Stimulated activated CD8-positive, alpha-beta memory T cell treated with anti-CD3 and anti-CD28 coated beads, Interleukin-4, amount 100 ng/mL, for 1 hour (primary cell): ENCODE measurements around the gene ESRRG.

Experiments used
- DNase-seq, 2 donors: peaks; one replicate each; pipeline ENCODE4 v3.0.0-alpha.2; 2020; ENCODE audit warnings: low read depth in 2 of 2, low spot score in 1 of 2

The ESRRG gene

DNA sequence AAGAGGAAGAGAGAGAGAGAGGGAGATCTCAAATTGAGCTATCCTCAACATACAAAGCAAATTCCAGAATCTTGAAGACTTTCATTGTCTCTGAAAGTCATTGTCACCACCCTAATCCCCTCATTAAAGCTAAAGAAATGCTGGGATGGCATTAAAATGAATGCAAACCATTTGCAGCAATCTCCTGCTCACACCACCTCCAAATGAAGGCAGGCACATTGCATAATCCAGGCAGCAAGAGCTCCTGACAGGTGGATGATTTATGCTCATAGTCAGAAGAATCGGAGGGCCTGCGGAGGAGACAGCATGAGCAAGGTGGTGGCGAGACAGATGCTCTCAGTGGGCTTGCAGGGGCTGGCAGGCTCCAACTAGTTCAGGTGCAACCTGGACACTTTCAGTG, 90.2 kb downstream of the ESRRG start:
- DNase-seq: no peak

DNA sequence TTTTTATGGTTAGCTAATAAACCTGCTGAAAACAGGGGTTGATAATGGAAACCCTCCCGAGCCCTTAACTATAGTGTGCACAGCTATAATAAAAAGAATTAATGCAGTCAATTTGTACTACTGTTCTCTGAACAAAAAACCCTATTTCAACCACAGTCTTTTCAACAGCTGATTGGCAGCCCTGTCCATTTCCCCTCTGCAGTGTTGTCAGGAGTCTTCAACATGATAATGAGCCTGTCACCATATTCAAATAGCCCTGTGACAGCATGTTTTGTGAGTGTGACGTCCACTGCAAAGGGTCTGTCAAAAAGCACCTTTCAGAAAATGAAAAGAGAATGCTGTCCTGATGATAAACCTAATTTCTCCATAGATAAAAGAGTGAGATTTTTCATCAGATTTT, 92.7 kb downstream of the ESRRG start:
- DNase-seq: no peak

DNA sequence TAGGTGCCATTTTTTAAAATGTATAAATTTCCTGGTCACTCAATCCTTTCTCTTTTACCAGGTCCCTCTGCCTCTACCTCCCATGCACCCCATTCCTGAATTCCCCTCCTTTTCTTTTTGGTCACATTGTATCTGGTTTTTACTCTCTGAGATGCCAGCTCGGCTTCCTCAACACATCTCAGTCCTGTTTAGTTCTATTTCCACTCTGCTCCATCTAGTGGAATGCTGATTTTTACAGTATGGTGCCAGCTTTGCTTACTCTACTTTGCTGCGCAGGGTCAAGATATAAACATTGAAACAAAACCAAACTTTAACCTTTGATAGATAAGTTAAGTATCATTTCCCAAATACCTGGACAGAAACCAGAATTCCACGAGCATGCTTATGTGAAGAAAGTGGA, 96.0 kb downstream of the ESRRG start:
- DNase-seq: no peak

DNA sequence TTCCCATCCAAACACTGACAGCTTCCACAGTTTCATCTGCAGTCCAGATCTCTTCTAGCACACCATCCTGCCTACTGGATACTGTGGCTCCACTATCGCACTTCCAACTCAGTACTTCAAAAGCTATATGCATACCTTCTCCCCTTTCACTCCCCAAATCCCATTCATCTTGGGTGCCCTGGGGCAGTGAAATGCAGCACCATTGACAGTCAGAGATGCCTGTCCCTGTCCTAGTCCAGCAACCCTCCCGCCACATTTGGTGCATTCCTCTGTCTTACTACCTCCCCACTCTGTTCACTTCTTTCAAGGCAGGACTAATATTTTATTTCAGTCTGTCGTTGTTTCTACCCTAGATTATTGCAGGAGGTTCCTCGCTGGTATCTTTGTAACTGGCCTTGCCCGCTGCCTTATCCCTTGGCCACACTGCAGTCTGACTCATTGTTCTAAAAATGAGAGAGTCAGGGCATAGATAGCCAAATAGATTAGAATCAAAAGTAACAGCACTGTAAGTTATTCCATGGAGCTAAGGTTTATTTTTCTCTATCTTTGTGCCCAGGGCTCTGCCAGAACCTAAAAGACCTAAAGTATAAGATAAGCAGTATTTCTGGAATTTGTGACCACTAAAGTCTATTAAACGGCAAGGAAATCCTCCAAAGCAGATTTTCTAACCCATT, 96.7 kb downstream of the ESRRG start:
- no peak for DNase-seq

DNA sequence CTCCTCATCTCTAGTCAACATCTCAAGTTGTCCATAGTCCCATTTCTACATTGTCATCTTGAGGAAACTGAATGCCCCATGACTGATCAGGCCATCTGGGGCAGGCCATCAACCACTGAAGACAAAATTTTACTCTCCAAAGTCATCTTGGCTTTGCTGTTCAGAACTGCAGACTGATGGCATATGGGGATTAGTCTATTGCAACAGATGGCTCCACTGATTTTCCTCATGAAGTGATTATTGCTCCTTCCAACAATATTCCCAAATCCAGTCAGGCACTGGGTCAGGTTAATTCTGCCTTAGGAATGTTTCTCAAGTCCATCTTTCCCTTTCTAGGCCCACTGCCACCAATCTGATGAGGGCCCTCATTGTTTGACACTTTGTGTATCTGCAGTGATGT, 101.7 kb downstream of the ESRRG start:
- DNase-seq: no peak

DNA sequence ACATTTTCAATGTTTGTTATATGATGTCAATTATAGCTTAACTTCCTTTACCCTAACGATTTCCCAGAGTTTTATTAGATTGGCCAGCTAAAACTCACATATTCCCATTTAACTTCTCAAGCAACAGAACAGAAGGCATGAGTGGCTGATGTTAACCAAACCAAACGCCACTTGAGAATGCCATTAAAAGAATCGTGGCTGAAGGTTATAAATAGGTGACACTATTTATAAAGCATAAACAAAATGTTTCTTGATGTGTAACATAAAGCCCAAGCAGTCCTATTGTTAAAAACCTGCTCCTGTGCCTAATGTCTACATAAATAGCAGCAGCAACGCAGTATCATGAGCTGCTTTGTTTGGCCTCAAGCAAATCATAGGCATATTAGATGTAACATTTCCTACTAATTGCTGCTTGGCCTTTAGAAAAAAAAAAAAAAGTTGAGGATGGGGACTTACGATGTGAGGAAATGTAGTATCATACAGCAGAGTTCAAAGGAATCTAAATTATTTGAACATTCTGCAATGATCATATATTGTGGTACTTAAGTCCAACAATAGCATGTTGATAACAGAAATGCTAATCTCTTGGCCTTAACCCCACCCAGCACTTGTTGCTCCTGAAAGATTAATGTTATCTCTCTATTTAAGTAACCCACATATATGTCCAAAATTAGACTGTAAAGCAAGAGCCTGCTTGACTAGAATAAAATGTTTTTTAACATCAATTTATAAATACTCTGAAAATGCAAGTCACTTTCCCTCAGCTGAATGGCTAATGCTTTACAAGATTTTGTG, 106.0 kb downstream of the ESRRG start:
- no peak for DNase-seq

DNA sequence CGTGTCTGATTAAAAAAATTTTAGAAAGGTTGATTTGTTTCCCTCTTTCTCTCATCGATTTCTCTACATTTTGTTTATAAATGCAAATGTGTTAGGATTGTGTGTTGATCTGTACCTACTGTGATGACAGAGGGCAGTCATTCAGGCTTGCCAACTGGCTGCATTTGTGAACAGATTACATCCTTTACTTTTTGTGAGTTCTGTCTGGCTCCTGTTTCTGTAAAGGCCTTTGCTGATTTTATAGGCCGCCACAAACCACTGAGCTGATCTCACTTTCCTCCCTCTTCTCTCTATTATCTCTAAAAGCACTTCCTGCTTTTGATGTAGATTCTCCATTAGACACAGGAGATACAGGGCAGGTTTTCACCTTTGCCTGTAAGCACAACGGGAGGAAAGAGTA, 106.8 kb downstream of the ESRRG start:
- DNase-seq: no peak

DNA sequence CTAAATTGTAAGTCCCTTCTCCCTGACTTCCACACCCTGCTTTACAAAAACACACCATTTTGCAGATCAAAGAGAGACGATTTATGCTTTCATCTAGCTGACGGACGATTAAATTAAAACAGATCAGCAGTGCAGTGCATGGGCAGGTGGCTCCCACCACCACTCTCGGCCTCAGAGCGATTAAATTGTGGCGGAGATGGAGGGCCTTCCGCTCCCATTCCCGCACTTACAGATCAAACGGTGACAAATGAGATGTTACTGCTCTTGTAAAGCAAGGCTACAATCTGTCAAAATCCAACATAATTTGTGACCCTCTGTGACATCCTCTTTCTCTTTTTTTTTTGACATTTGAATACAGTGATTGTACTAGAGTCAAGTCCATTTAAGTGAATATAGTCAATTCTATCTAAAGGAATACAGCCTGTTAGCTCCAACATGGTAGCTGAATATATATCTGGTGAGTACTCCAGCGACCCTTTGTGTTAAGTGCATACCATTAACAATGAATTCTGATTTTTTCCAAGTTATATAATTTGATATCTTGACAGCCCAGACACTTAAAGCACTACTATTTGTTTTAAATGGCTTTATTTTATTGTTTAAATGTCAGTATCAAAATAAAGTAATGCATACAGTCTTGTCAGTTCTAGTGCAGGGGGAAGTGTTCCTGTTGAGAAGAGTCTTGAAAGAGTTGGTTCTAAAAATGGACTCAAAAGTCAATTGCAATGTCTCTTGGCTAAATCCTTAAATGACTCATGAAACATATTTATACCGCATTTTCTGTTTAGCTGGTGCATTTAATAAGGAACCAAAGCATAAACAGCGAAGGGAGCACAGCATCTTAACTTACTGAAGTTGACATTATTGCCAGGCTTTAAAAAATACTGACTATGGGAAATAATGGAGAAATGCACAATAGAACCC, 109.0 kb downstream of the ESRRG start:
- DNase-seq: no peak

DNA sequence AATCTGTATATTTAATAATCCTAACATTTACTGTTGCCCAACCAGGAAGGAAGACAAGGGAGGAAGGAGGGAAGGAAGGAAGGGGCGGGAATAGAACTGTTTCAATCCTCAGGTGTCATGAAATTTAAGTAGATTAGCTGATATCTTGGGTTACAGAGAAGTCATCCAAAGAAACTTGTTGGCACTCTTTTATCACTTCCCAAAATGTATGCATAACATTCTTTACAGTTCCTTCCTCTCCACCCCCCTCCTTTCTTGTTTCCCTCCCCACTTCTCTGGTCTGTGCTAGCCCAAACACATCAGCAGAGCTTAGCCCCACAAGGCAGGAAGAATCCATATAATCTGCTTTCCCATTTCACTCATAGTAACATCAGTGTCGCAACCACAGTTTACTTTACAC, 110.9 kb downstream of the ESRRG start:
- DNase-seq: no peak

DNA sequence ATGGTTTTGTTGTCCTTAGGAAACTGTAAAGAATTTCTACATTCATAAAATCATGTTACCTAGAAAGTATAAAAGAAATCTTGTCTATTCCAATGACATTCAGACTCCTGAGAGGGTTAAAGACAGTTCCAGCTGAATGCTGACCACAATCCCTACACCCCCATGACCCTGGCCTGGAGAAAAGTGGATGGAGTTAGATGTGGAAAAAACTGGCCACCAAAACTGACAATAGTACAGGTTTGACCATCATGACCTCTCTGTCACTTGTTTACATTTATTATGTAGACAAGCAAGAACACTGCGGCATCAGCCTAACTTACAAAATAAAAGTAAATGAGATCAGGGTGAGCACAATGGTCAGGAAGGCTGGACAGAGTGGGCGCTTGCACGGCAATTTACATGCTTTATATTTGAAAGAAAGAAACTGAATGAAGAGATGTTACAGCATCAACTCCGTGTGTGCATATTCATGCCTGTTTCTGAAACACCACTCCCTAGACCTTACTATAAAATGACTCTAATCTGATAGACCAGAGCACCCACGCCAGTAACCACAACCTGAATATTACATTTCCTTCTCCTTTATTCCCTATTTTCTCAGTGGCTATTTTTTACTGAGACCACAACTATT, 116.0 kb downstream of the ESRRG start:
- DNase-seq: no peak

DNA sequence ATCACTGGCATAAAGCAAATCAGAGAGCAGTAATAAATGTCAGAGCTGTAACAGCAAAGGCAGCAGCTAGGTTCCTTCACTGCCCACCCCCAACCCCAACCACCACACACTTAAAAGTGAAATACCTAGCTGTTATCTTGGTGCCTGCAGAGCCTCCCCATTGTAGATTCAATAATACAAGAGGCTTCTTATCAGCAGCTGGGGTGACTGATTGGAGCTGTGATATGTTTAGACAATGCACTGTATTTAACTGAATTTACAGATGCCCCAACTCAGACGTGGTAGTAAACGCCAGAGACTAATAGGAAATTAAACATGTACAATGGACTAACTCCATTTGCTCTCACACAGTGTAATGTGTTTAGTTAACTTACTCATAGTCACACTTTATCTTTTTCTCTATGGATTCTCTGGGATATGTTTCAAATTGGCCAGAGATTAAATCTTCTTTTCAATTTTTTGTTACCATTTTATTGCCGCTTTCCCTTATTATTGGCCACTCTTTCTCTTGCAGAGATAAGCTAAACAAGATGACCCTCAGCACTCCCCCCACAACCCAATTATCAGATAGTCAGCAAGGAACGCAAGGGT, 117.1 kb downstream of the ESRRG start:
- DNase-seq: no peak

DNA sequence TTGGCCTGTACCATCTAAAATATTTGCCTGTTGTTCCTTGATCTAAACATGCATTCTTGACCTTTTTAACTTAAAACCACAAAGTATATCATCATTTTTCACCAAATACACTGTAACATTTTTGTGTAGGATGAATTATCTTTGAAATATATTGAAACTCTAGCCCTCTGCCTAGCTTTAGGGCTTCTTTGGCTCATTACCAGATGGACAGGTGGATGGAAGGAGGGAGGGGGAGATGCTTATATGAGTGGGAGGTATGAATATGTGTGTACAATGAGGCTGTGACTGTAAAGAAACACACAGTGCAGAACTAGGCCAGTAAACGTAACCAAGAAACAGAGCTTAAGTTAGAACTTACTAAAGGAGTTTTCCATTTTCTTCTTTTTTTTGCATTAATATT, 118.5 kb downstream of the ESRRG start:
- no peak for DNase-seq

DNA sequence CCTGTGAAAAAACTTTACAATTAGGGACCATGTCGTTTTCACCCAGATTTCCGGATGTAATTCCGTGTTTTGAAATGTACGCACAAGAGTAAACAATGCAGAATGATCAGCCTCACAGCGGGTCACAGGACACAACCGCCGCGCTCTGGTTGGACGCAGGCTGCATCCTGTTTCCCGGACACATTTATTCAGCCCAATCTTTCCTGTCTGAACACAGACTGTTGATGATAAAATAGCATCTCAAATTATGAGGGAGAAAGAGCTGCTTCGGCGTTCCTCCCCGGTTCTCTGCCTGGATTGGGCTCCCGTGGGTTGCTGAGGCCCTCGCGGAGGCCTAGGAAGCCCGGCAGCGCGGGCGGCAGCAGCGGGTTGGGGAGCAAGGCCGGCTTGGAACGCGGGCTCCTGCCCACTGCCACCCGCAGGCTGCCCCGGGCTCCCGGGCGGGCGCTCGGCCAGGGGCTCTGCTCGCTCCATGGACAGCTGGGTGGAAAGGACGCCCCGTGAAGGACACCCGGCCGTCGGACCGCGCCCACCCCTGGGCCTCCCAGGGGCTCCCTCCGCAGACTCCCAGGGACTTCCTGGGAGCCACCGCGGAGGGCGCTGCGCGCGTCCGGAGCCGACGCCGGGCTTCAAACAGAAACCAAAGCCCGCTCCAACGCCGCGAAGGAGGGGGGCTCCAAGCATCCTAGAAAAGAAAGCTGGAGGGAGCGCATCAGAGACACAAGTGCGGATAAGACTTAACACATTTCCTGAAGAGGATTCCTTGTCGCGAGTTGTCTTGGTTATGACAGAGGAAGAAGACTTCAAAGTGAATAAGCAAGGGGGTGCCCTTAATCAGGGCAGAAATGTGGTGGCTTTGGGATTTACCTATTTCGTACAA, 122.3 kb downstream of the ESRRG start:
- no peak for DNase-seq

DNA sequence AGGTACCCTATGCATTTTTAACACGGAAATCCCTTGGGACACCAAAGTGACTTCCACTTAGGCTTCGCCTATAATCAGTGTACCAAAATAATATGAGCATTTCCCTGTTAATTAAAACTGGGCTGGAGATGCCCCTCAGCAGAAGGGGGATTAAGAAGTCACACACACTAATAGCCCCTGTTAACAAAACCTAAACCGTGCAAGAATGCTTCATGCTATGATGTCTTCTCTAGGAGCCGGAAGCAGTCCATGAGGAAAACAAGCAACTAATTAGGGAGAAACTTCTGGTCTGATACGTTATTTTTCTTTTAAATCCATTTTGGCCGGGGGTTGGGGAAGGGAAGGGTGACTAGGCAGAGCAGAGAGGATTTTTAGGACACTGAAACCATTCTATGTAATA, 123.4 kb downstream of the ESRRG start:
- no peak for DNase-seq

DNA sequence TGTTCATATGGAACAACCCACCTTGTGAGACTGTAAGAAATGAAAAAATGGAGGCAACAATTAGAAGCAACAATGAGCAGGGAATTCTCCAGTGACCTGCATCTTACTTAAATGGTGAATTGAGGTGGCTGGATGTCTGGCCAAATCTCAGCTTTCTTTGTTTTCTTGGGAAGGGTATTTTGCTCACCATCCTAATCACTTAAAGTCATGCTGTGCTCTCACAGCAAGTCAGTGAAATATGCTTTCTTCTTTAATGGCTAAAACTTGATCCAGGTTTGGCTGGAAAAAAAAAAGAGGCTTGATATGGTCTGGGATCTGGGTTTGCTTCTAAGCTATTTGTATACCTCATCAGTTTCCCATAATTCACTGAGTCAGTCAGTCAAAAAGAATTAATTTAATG, 124.8 kb downstream of the ESRRG start:
- no peak for DNase-seq

DNA sequence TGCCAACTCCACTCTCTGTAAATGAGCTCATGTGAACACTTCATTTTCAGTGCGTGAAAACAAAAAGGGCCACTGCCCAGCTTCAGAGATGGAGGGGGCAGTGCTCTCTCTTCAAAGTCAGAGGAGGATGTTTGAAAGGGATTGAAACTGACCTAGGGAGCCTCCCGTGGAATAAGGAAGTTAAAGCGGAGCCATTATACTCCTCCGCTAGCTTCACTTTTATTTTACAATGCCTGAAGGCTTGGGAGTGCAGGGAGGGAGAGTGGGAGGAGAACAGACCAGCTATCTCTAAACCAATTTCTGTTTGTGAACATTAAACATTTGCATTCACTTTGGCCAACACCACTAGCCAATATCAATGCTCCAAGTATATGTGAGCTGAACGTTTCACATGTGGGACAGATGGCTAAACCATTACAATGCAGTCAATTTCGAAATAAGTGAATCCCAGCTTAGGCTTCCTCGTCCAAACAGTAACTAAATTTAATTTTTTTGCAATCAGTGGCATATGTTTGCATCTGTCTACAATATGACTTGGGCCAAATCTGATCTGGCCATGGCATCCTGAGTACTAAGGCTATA, 126.9 kb downstream of the ESRRG start:
- no peak for DNase-seq

DNA sequence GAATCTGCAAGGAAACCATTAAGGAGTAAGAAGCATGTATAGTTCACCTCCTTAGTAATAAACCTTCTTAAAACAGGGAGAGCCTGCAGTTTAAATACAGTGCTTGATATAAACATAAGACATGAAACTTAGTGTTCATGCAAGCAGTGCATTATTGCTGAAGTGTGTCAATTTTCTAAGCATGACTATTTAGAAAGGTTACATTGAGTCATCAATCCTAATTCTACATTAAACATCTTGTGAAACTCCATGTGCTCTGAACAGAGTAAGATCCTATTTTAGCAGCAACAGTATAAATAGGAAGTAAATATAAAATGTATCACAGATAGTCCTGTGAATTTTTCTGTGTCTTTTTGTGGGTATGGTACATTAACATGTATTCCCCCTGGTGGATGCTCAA, 135.5 kb downstream of the ESRRG start:
- DNase-seq: no peak

DNA sequence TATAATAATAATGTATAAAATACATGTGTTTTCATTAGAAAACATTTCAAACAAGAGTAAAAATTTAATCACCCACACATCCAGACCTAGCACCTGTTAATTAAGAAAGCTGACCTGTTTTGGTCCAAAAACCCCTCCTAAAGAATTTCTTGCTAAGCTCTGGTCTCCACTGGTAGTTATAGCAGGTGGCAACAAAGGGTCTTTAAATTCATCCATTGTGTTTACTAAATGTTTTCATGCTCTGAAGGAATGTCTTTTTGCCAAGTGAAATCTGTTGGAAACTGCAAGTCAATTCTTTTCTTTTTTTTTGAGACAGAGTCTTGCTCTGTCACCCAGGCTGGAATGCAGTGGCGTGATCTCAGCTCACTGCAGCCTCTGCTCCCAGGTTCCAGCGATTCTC, 141.1 kb downstream of the ESRRG start:
- DNase-seq: no peak

DNA sequence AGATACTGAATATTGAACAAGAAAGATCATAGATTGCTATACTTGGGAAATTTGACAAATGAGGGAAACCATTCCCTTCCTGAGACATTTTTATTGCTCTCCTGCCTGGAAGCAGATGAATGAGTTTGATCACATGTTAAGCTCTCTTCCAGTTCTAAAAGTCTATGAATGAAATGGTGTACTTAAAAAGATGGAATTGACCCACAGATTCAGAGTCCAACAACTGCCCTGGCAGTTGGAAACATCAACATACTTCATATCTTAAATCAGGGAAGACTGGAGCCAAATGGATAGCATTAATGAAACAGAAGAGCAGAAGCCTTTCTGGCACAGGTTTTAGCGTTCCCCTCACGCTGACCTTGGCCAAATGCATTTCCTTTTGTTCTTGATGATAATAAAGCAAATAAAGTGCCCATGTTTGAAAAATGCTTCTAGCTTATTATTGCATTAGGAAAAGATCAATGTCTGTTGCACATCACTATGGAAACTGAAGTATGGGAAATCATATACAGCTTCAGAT, 142.6 kb downstream of the ESRRG start:
- DNase-seq: no peak
